Measurements from ENCODE around the gene PC. TPM values are rescaled to one million over a fixed set of nuclear protein-coding genes. Genes with fewer than 3 reads are reported as not detected.

PC gene
- total RNA-seq, 3 donors from 2014 or later = 20.0 to 43.8 (median 43.3) TPM

- H3K9me3 ChIP-seq = no peaks in the 10 kb centered on the region
- no peak for TF ChIP-seq CTCF (IDR thresholded peaks at IDR 0.05)
- no peak overlapping the region for H3K4me3 ChIP-seq
- no peak for ATAC-seq
- H3K36me3 ChIP-seq (ENCODE audit: low read depth) = no peaks in the 10 kb centered on the region
- intact Hi-C loops (cut with DNase I, micrococcal nuclease) = no loop called here
- H3K4me1 ChIP-seq (ENCODE audit: low read depth) = peaks cover 4% of the 10 kb centered on the region
- DNase-seq = peak in 1 of 3 donors; percentile 31
Measured at GRCh38 chr11:66881927-66882452, 76.2 kb downstream of the PC start.

GRCh38 chr11:66881451-66881835 lies 76.7 kb downstream of the PC start:
- Histone ChIP-seq H3K4me1 (ENCODE audit: low read depth) (peaks cover 4% of the 10 kb centered on the region), H3K36me3 (ENCODE audit: low read depth) (no peaks in the 10 kb centered on the region), H3K4me3 (no peak overlapping the region), H3K9me3 (no peaks in the 10 kb centered on the region)
- no peak for TF ChIP-seq CTCF (IDR thresholded peaks at IDR 0.05)
- DNase-seq (peak in 1 of 3 donors; percentile 34), ATAC-seq (no peak)
- intact Hi-C loops (cut with DNase I, micrococcal nuclease) = no loop called here

- Histone ChIP-seq H3K4me1 (ENCODE audit: low read depth) (peaks cover 4% of the 10 kb centered on the region), H3K36me3 (ENCODE audit: low read depth) (no peaks in the 10 kb centered on the region), H3K4me3 (no peak overlapping the region), H3K9me3 (no peaks in the 10 kb centered on the region)
- no peak for ATAC-seq
- no peak for DNase-seq
- TF ChIP-seq CTCF (IDR thresholded peaks at IDR 0.05) = no peak
- intact Hi-C loops (cut with DNase I, micrococcal nuclease) = no loop called here
Measured at GRCh38 chr11:66880496-66881450, 77.4 kb downstream of the PC start.

GRCh38 chr11:66879999-66880398 lies 78.2 kb downstream of the PC start:
- Histone ChIP-seq H3K4me3 (no peak overlapping the region), H3K9me3 (no peaks in the 10 kb centered on the region), H3K4me1 (ENCODE audit: low read depth) (peaks cover 4% of the 10 kb centered on the region), H3K36me3 (ENCODE audit: low read depth) (no peaks in the 10 kb centered on the region)
- no peak for TF ChIP-seq CTCF (IDR thresholded peaks at IDR 0.05)
- DNase-seq (no peak), ATAC-seq (no peak)
- intact Hi-C loops (cut with DNase I, micrococcal nuclease) = no loop called here

GRCh38 chr11:66879583-66879982 lies 78.6 kb downstream of the PC start:
- ATAC-seq = no peak
- peaks cover 4% of the 10 kb centered on the region for H3K4me1 ChIP-seq (ENCODE audit: low read depth)
- intact Hi-C loops (cut with DNase I, micrococcal nuclease) = no loop called here

More at GRCh38 chr11:66879583-66879982, 78.6 kb downstream of the PC start:
- no peak overlapping the region for H3K4me3 ChIP-seq
- TF ChIP-seq CTCF (IDR thresholded peaks at IDR 0.05) = no peak
- no peaks in the 10 kb centered on the region for H3K36me3 ChIP-seq (ENCODE audit: low read depth)
- peak in 1 of 3 donors; percentile 22 for DNase-seq
- no peaks in the 10 kb centered on the region for H3K9me3 ChIP-seq

All from mucosa of descending colon (tissue), 3 donors.